H1 (cell line): Measurements from ENCODE around the gene HNRNPA1. TPM values are rescaled to one million over a fixed set of nuclear protein-coding genes. Genes with fewer than 3 reads are reported as not detected.

Experiments used
- CTCF ChIA-PET: fragments of 300-600 bp; sonication (Branson Sonifier 250); formaldehyde crosslinking; loops from one replicate; lab custom pipeline; 2021; ENCODE audit not compliant: partially characterized antibody; lab: Charles Lee
- POLR2A ChIA-PET: fragments of 300-600 bp; sonication (Branson Sonifier 250); formaldehyde crosslinking; loops from one replicate; lab custom pipeline; 2021; ENCODE audit warnings: inconsistent platforms; ENCODE audit not compliant: partially characterized antibody; lab: Charles Lee
- DNase-seq, 2 experiments: peaks; one replicate each; pipeline versions ENCODE4 v3.0.0 to v3.0.0-alpha.2; 2010 to 2022; ENCODE audit warnings: low spot score in 2 of 2, low read depth in 1 of 2, mixed read lengths in 1 of 2
- FAIRE-seq: peaks from 2 replicates; lab custom pipeline; 2011; peaks lifted over from hg19 to GRCh38; lab: Jason Lieb, UNC
- H2AFZ ChIP-seq: 2 replicates; pipeline ENCODE4 v1.8.1; 2012; ENCODE audit warnings: low read length, inconsistent platforms
- H2AK5ac ChIP-seq: 2 replicates; pipeline ENCODE4 v1.6.1; 2013; ENCODE audit warnings: low read depth, low read length
- H2BK120ac ChIP-seq: replicated peaks from 2 replicates; pipeline ENCODE3; 2013; ENCODE audit warnings: low read depth, low read length, inconsistent platforms
- H2BK12ac ChIP-seq: 2 replicates; pipeline ENCODE4 v1.6.1; 2013; ENCODE audit warnings: low read depth, low read length
- H2BK15ac ChIP-seq: 2 replicates; pipeline ENCODE4 v1.6.1; 2013; ENCODE audit warnings: low read length
- H2BK20ac ChIP-seq: 2 replicates; pipeline ENCODE4 v1.6.1; 2013; ENCODE audit warnings: low read length
- H2BK5ac ChIP-seq: 2 replicates; pipeline ENCODE4 v1.6.1; 2013; ENCODE audit warnings: low read depth, low read length
- H3K14ac ChIP-seq: 2 replicates; pipeline ENCODE4 v1.6.1; 2013; ENCODE audit warnings: inconsistent platforms; ENCODE audit not compliant: insufficient read length
- H3K18ac ChIP-seq: 2 replicates; pipeline ENCODE4 v1.6.1; 2013; ENCODE audit warnings: low read length; ENCODE audit errors: extremely low read depth
- H3K23ac ChIP-seq: 2 replicates; pipeline ENCODE4 v1.6.1; 2013; ENCODE audit warnings: inconsistent platforms; ENCODE audit not compliant: insufficient read length
- H3K23me2 ChIP-seq: 2 replicates; pipeline ENCODE4 v1.6.1; 2013; ENCODE audit warnings: low read depth, low read length
- H3K27ac ChIP-seq: 2 replicates; pipeline ENCODE4 v1.6.1; 2011; ENCODE audit warnings: low read depth, low read length, inconsistent platforms
- H3K27me3 ChIP-seq, 4 experiments: replicated peaks in 1 of 4; 1 replicate in 1 of 4; 2 replicates in 3 of 4; pipeline versions ENCODE4 v1.6.1 to v1.8.1; 2011 to 2013; ENCODE audit warnings: low read length in 3 of 4, mild to moderate bottlenecking in 3 of 4, inconsistent platforms in 2 of 4, mixed read lengths in 2 of 4, moderate library complexity in 1 of 4; ENCODE audit not compliant: control insufficient read depth in 3 of 4, insufficient read depth in 3 of 4; ENCODE audit errors: extremely low read depth in 1 of 4
- H3K36me3 ChIP-seq, 4 experiments: 2 replicates each; pipeline versions ENCODE4 v1.6.1 to v1.8.1; 2011 to 2013; ENCODE audit warnings: mild to moderate bottlenecking in 4 of 4, low read length in 3 of 4, moderate library complexity in 2 of 4, control low read depth in 1 of 4, inconsistent platforms in 1 of 4; ENCODE audit not compliant: insufficient read depth in 4 of 4, control insufficient read depth in 2 of 4
- H3K4ac ChIP-seq: replicated peaks from 2 replicates; pipeline ENCODE3; 2013; ENCODE audit warnings: low read length, low read depth, mixed read lengths, inconsistent platforms; ENCODE audit not compliant: insufficient read length
- H3K4me1 ChIP-seq, 4 experiments: replicated peaks in 1 of 4; 1 replicate in 1 of 4; 2 replicates in 3 of 4; pipeline versions ENCODE4 v1.6.1 to v1.8.1; 2011 to 2013; ENCODE audit warnings: low read length in 3 of 4, inconsistent platforms in 2 of 4, mixed read lengths in 1 of 4; ENCODE audit not compliant: insufficient read depth in 4 of 4, control insufficient read depth in 3 of 4
- H3K4me2 ChIP-seq, 2 experiments: 2 replicates each; pipeline versions ENCODE4 v1.6.1 to v1.8.1; 2011 to 2013; ENCODE audit warnings: low read depth in 2 of 2, low read length in 2 of 2, control low read depth in 1 of 2, inconsistent platforms in 1 of 2, mild to moderate bottlenecking in 1 of 2; ENCODE audit not compliant: insufficient read depth in 1 of 2
- H3K4me3 ChIP-seq, 4 experiments: fragments of 200-600, 300-600 bp in 1 of 4; sonication (generic), shearing (Covaris generic), sonication (Bioruptor Twin) in 1 of 4; 2 replicates each; pipeline versions ENCODE4 v1.5.1 to v1.8.1; 2011 to 2016; ENCODE audit warnings: low read length in 4 of 4, low read depth in 3 of 4, control low read depth in 2 of 4, inconsistent platforms in 2 of 4, mild to moderate bottlenecking in 2 of 4, mixed read lengths in 1 of 4, moderate library complexity in 1 of 4; ENCODE audit not compliant: insufficient read depth in 2 of 4; ENCODE audit errors: extremely low read depth in 1 of 4
- H3K56ac ChIP-seq: replicated peaks from 2 replicates; pipeline ENCODE3; 2013; ENCODE audit warnings: low read depth, mild to moderate bottlenecking, mixed read lengths, low read length, inconsistent platforms; ENCODE audit not compliant: insufficient read length
- H3K79me1 ChIP-seq: 2 replicates; pipeline ENCODE4 v1.6.1; 2013; ENCODE audit warnings: low read depth, low read length, control low read depth
- H3K79me2 ChIP-seq, 2 experiments: 2 replicates each; pipeline versions ENCODE4 v1.6.1 to v1.8.1; 2012 to 2013; ENCODE audit warnings: low read length in 2 of 2, mild to moderate bottlenecking in 2 of 2, inconsistent platforms in 1 of 2; ENCODE audit not compliant: insufficient read depth in 2 of 2, control insufficient read depth in 1 of 2
- H3K9ac ChIP-seq, 4 experiments: replicated peaks in 1 of 4; 1 replicate in 1 of 4; 2 replicates in 3 of 4; pipeline versions ENCODE4 v1.6.1 to v1.8.1; 2011 to 2013; ENCODE audit warnings: low read depth in 3 of 4, low read length in 3 of 4, control low read depth in 2 of 4, mild to moderate bottlenecking in 2 of 4, moderate library complexity in 2 of 4, inconsistent platforms in 1 of 4; ENCODE audit errors: extremely low read depth in 1 of 4
- H3K9me3 ChIP-seq, 2 experiments: 2 replicates each; pipeline versions ENCODE4 v1.6.1 to v1.8.1; 2012 to 2013; ENCODE audit warnings: mild to moderate bottlenecking in 2 of 2, moderate library complexity in 2 of 2, control low read depth in 1 of 2, inconsistent platforms in 1 of 2, low read depth in 1 of 2, low read length in 1 of 2, mixed read lengths in 1 of 2; ENCODE audit not compliant: insufficient read depth in 2 of 2
- H4K20me1 ChIP-seq, 2 experiments: replicated peaks in 1 of 2; 2 replicates each; pipeline versions ENCODE3 to v1.8.1; 2011 to 2013; ENCODE audit warnings: inconsistent platforms in 2 of 2, low read length in 2 of 2, mild to moderate bottlenecking in 1 of 2; ENCODE audit not compliant: insufficient read depth in 2 of 2, control insufficient read depth in 1 of 2
- H4K5ac ChIP-seq: 2 replicates; pipeline ENCODE4 v1.6.1; 2013; ENCODE audit warnings: low read length, low read depth, mixed read lengths, inconsistent platforms; ENCODE audit not compliant: insufficient read length
- H4K8ac ChIP-seq: 2 replicates; pipeline ENCODE4 v1.8.0; 2013; ENCODE audit warnings: mild to moderate bottlenecking, moderate library complexity, low read length, inconsistent platforms; ENCODE audit not compliant: insufficient read depth; ENCODE audit errors: extremely low read depth
- H4K91ac ChIP-seq: replicated peaks from 2 replicates; pipeline ENCODE3; 2013; ENCODE audit warnings: low read length, mixed read lengths, inconsistent platforms; ENCODE audit not compliant: insufficient read length
- CHD1 ChIP-seq: IDR thresholded peaks from 2 replicates; pipeline ENCODE4 v1.6.1; 2012; ENCODE audit warnings: low read depth, low read length, improper control_type of control experiment
- JUN ChIP-seq: IDR thresholded peaks from 2 replicates; pipeline ENCODE4 v1.6.1; 2011; ENCODE audit warnings: low read depth, mild to moderate bottlenecking, improper control_type of control experiment, low read length
- KDM5A ChIP-seq: fragments of 200-600 bp; IDR thresholded peaks from 2 replicates; pipeline ENCODE4 v1.7.1; 2012; ENCODE audit warnings: mild to moderate bottlenecking, low read length, inconsistent platforms, mixed read lengths
- PHF8 ChIP-seq: fragments of 200-600 bp; sonication (generic); conservative IDR thresholded peaks from 2 replicates; pipeline ENCODE4 v1.7.1; 2012; ENCODE audit warnings: low read depth, mild to moderate bottlenecking, inconsistent platforms, low read length, moderate library complexity
- POLR2AphosphoS5 ChIP-seq: IDR thresholded peaks from 2 replicates; pipeline ENCODE4 v1.6.1; 2011; ENCODE audit warnings: low read depth, low read length
- RNF2 ChIP-seq: fragments of 200-900, 300-1000 bp; sonication (generic); IDR thresholded peaks from 2 replicates; pipeline ENCODE4 v1.7.1; 2016; ENCODE audit warnings: borderline replicate concordance, low read depth, mild to moderate bottlenecking, antibody characterized with exemption, low read length; ENCODE audit not compliant: poor library complexity, severe bottlenecking; ENCODE audit errors: missing control alignments
- TCF12 ChIP-seq: IDR thresholded peaks from 2 replicates; pipeline ENCODE4 v1.6.1; 2011; ENCODE audit warnings: low read depth, mild to moderate bottlenecking, low read length
- YY1 ChIP-seq: IDR thresholded peaks from 2 replicates; pipeline ENCODE4 v1.6.1; 2011; ENCODE audit warnings: low read depth, mild to moderate bottlenecking, low read length
- polyA plus RNA-seq, 7 experiments: library from polyadenylated mRNA; depleted of rRNA in 3 of 7; stranded (reverse) in 5 of 7; unstranded in 2 of 7; fragments of >200 nt in 5 of 7; fragments of 200-250 nt in 2 of 7; gene quantifications; 1 replicate in 5 of 7; 2 replicates in 1 of 7; 4 replicates in 1 of 7; pipeline versions ENCODE4 v1.2.1 to v1.2.3, GENCODE V29; 2011 to 2013; ENCODE audit warnings: missing spikeins in 2 of 7, mixed read lengths in 2 of 7
- total RNA-seq: library from RNA; stranded (reverse); fragmentation: NEBNext Ultra II Directional; extraction: Animal tissue kit (Norgen Biotek cat#: 25700); gene quantifications from 2 replicates; pipeline ENCODE4 v1.2.1, GENCODE V29; 2021

The HNRNPA1 gene
- total and polyA plus RNA-seq, 2 of the 8 experiments (the other 6 are each of a cell fraction or from before 2014, with no cell fraction given) = 835 to 2,738 TPM

GRCh38 chr12:54303640-54304039 is 23.1 kb downstream of the HNRNPA1 start:
- Histone ChIP-seq H2AFZ (no peak overlapping the region; the same call in 1 of the 2 replicates), H3K9ac (no peak overlapping the region), H2BK120ac (no peak overlapping the region), H3K9me3 (no peaks in the 10 kb centered on the region), H3K36me3 (no peaks in the 10 kb centered on the region), H4K5ac (no peak overlapping the region), H2AK5ac (no peak overlapping the region), H3K14ac (no peak overlapping the region), H3K27me3 (peaks cover 0 to 7% (median 0%) of the 10 kb centered on the region in 4 experiments; a peak in 1 of 7 replicates), H3K4me2 (peak overlapping the region; percentile 31 to 56; a peak in 2 of 4 replicates), H2BK12ac (no peak overlapping the region), H2BK20ac (peak overlapping the region; percentile 37; the same call in 1 of the 2 replicates), H4K8ac (no peak overlapping the region), H2BK5ac (no peak overlapping the region), H2BK15ac (0 out of 2 replicates have a peak overlapping the region, but pooled peaks have one; percentile 22), H4K20me1 (no peaks in the 10 kb centered on the region), H3K4me1 (peaks cover 12 to 36% (median 21%) of the 10 kb centered on the region in 4 experiments), H3K23me2 (peaks cover 6% of the 10 kb centered on the region; the same call in 1 of the 2 replicates), H3K56ac (no peak overlapping the region), H3K18ac (peak overlapping the region; percentile 10; the same call in 1 of the 2 replicates), H3K4ac (no peak overlapping the region), H3K79me2 (no peaks in the 10 kb centered on the region), H3K27ac (no peak overlapping the region), H4K91ac (no peak overlapping the region), H3K23ac (no peak overlapping the region), H3K4me3 (no peak overlapping the region; a peak in 1 of 8 replicates), H3K79me1 (no peaks in the 10 kb centered on the region)
- DNase-seq (no peak), FAIRE-seq (no peak)
- ChIA-PET POLR2A (interaction anchor here (1.0 to 6.5 kb wide), 5 partner anchors 12 to 49 kb away, joined by 3 to 56 read pairs (median 21); partner anchors contain the start of genes CBX5 and HNRNPA1), CTCF (interaction anchor here (1.8 to 34.6 kb wide), 2 partner anchors 8 to 21 kb away, joined by 5 to 618 read pairs; partner anchors contain the start of genes COPZ1 and NFE2)
- TF ChIP-seq KDM5A (no peak), TCF12 (no peak), RNF2 (no peak), YY1 (no peak), CHD1 (no peak), POLR2AphosphoS5 (no peak), PHF8 (no peak), JUN (no peak)
